HepG2 (cell line): ENCODE data around the gene NINL. TPM values are rescaled to one million over a fixed set of nuclear protein-coding genes. Genes with fewer than 3 reads are reported as not detected.

ENCODE experiments used
- ATAD3A ChIP-seq: sonication (generic); formaldehyde crosslinking; IDR thresholded peaks from 2 replicates; pipeline ENCODE4 v1.4.0; 2020; ENCODE audit warnings: missing genetic modification reagents
- ATF7 ChIP-seq, 2 experiments: fragments of 450-650 bp in 1 of 2; sonication (generic) in 1 of 2; formaldehyde crosslinking in 1 of 2; IDR thresholded peaks; 2 replicates each; pipeline versions ENCODE4 v1.4.0 to v1.6.1; 2016 to 2020; ENCODE audit warnings: antibody characterized with exemption in 1 of 2, mild to moderate bottlenecking in 1 of 2, missing genetic modification reagents in 1 of 2
- EED ChIP-seq: sonication (generic); formaldehyde crosslinking; IDR thresholded peaks from 2 replicates; pipeline ENCODE4 v1.5.0; 2020; ENCODE audit warnings: mild to moderate bottlenecking, missing genetic modification reagents
- KDM5B ChIP-seq: sonication (generic); formaldehyde crosslinking; IDR thresholded peaks from 2 replicates; pipeline ENCODE4 v1.4.0; 2020; ENCODE audit warnings: missing genetic modification reagents, mild to moderate bottlenecking, borderline replicate concordance
- MAF1 ChIP-seq: sonication (generic); formaldehyde crosslinking; IDR thresholded peaks from 2 replicates; pipeline ENCODE4 v1.5.0; 2020; ENCODE audit warnings: missing genetic modification reagents, borderline replicate concordance
- MTF1 ChIP-seq: sonication (generic); formaldehyde crosslinking; IDR thresholded peaks from 2 replicates; pipeline ENCODE4 v1.5.0; 2020; ENCODE audit warnings: missing genetic modification reagents
- NAIF1 ChIP-seq: sonication (generic); formaldehyde crosslinking; IDR thresholded peaks from 2 replicates; pipeline ENCODE4 v1.5.0; 2020; ENCODE audit warnings: mild to moderate bottlenecking, missing genetic modification reagents, borderline replicate concordance
- PHF21A ChIP-seq: sonication (generic); formaldehyde crosslinking; IDR thresholded peaks from 2 replicates; pipeline ENCODE4 v1.5.0; 2020; ENCODE audit warnings: mild to moderate bottlenecking, missing genetic modification reagents
- POLR2AphosphoS2 ChIP-seq: IDR thresholded peaks from 2 replicates; pipeline ENCODE4 v1.6.1; 2011; ENCODE audit warnings: low read depth, low read length, improper control_type of control experiment
- RORA ChIP-seq: sonication (generic); formaldehyde crosslinking; IDR thresholded peaks from 2 replicates; pipeline ENCODE4 v1.5.0; 2020; ENCODE audit warnings: mild to moderate bottlenecking, missing genetic modification reagents, moderate library complexity
- ZFP41 ChIP-seq: sonication (generic); formaldehyde crosslinking; IDR thresholded peaks from 2 replicates; pipeline ENCODE4 v1.4.0; 2020; ENCODE audit warnings: mild to moderate bottlenecking, missing genetic modification reagents, borderline replicate concordance
- ZFY ChIP-seq: sonication (generic); formaldehyde crosslinking; IDR thresholded peaks from 2 replicates; pipeline ENCODE4 v1.4.0; 2020; ENCODE audit warnings: missing genetic modification reagents
- ZMYM3 ChIP-seq: sonication (generic); formaldehyde crosslinking; IDR thresholded peaks from 2 replicates; pipeline ENCODE4 v1.5.1; 2020; ENCODE audit warnings: mild to moderate bottlenecking, missing genetic modification reagents
- ZNF256 ChIP-seq: sonication (generic); formaldehyde crosslinking; conservative IDR thresholded peaks from 2 replicates; pipeline ENCODE4 v1.4.0; 2020; ENCODE audit warnings: missing genetic modification reagents
- ZNF263 ChIP-seq: sonication (generic); formaldehyde crosslinking; IDR thresholded peaks from 2 replicates; pipeline ENCODE4 v1.4.0; 2020; ENCODE audit warnings: missing genetic modification reagents
- ZNF329 ChIP-seq: sonication (generic); formaldehyde crosslinking; IDR thresholded peaks from 2 replicates; pipeline ENCODE4 v1.9.0; 2021; ENCODE audit warnings: low read depth, mild to moderate bottlenecking, missing genetic modification reagents
- ZNF747 ChIP-seq: sonication (generic); formaldehyde crosslinking; IDR thresholded peaks from 2 replicates; pipeline ENCODE4 v1.8.1; 2023; ENCODE audit warnings: missing genetic modification reagents, mild to moderate bottlenecking, borderline replicate concordance
- ZNF790 ChIP-seq: sonication (generic); formaldehyde crosslinking; IDR thresholded peaks from 2 replicates; pipeline ENCODE4 v1.8.0; 2022; ENCODE audit warnings: missing genetic modification reagents, mild to moderate bottlenecking, borderline replicate concordance
- ZSCAN21 ChIP-seq: sonication (generic); formaldehyde crosslinking; IDR thresholded peaks from 2 replicates; pipeline ENCODE4 v1.8.0; 2022; ENCODE audit warnings: mild to moderate bottlenecking, missing genetic modification reagents, moderate library complexity, borderline replicate concordance
- ZSCAN31 ChIP-seq: sonication (generic); formaldehyde crosslinking; IDR thresholded peaks from 2 replicates; pipeline ENCODE4 v1.5.0; 2020; ENCODE audit warnings: low read depth, mild to moderate bottlenecking, missing genetic modification reagents
- polyA plus RNA-seq, 8 experiments: library from polyadenylated mRNA; depleted of rRNA in 3 of 8; stranded (reverse) in 7 of 8; unstranded in 1 of 8; fragments of >200 nt; fragmentation: Illumina TruSeq in 4 of 8; extraction: Trizol in 4 of 8; gene quantifications; 2 replicates each; pipeline versions ENCODE4 v1.2.1 to v1.2.3, GENCODE V29; 2011 to 2016; ENCODE audit warnings: low read depth in 4 of 8, missing spikeins in 1 of 8, mixed read lengths in 1 of 8; ENCODE audit not compliant: insufficient read depth in 1 of 8
- total RNA-seq, 5 experiments: library from RNA; depleted of rRNA; stranded (reverse); fragments of >200 nt; fragmentation: Illumina TruSeq; extraction: Trizol; gene quantifications; 2 replicates each; pipeline ENCODE4 v1.2.3, GENCODE V29; 2016; ENCODE audit warnings: low read depth in 1 of 5
- TF ChIP-seq, protein P1 (sequence below): sonication (generic); formaldehyde crosslinking; IDR thresholded peaks from 2 replicates; pipeline ENCODE4 v1.4.0; 2020; ENCODE audit warnings: mild to moderate bottlenecking, missing genetic modification reagents
- TF ChIP-seq, protein P2 (sequence below): sonication (generic); formaldehyde crosslinking; IDR thresholded peaks from 2 replicates; pipeline ENCODE4 v1.5.0; 2020; ENCODE audit warnings: mild to moderate bottlenecking, missing genetic modification reagents
- TF ChIP-seq, protein P3 (sequence below): fragments of 450-650 bp; IDR thresholded peaks from 2 replicates; pipeline ENCODE4 v1.6.1; 2017
- TF ChIP-seq, protein P4 (sequence below): sonication (generic); formaldehyde crosslinking; IDR thresholded peaks from 2 replicates; pipeline ENCODE4 v1.5.1; 2020; ENCODE audit warnings: missing genetic modification reagents, mild to moderate bottlenecking, borderline replicate concordance

NINL gene
- total and polyA plus RNA-seq, 2 of the 13 experiments (the other 11 are each of a cell fraction or from before 2014, with no cell fraction given) = 32.3 to 34.3 TPM

DNA sequence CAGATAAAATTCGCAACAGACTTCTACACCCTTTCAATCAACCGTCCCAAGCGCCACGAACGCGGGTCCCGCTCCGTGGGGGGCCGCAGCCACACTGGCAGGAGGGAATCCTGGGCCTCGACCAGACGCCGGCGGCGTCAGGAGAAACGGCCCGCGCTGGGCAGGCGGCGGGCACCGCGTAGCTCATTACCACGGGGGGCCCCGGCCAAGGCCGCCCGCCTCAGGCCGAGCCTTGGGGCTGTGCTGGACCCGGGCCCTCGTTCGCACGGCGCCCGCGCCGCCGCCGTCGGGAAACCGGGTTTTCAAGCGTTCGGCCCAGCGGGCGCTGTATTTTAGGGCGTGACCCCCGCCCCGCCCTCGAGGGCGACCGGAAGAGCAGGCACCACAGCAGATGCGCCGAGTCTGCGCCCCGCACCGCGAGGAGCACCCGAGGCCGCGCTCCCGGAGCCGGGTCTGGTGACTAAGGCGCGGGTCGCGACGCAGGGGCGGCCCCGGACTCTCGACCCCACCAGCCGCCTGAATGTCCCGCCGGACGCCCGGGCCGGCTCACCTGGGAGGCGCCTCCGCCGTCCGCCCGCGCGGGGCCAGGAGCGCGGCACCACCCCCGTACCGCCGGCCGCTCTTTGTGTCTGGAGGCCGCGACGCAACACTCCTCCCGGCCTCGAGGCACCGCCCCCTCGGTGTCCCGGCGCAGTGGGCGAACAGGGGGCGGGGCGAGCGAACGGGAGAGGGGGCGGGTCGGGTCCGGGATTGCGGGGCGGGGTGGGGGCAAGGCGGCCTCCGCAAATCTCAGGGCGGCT lies at the start of gene NINL (continued):
- TF ChIP-seq ATF7 (IDR thresholded peaks at IDR 0.05) (no peak), ATF7 (CRISPR knock-in tag; IDR thresholded peaks at IDR 0.05) (0 out of 2 replicates have a peak, but pooled peaks have one; percentile 13), POLR2AphosphoS2 (no peak), ZNF329 (CRISPR knock-in tag) (peak; percentile 78), ZNF790 (CRISPR knock-in tag) (peak; percentile 93; the same call in 1 of the 2 replicates), RORA (CRISPR knock-in tag) (no peak), ZSCAN31 (CRISPR knock-in tag) (peak; percentile 96), NAIF1 (no peak), ZSCAN21 (CRISPR knock-in tag) (peak; percentile 24; the same call in 1 of the 2 replicates), KDM5B (CRISPR knock-in tag) (peak; percentile 92), MAF1 (CRISPR knock-in tag) (peak; percentile 54; the same call in 1 of the 2 replicates), ATAD3A (no peak), ZNF263 (CRISPR knock-in tag) (peak; percentile 85), MTF1 (CRISPR knock-in tag) (peak; percentile 64; the same call in 1 of the 2 replicates), EED (CRISPR knock-in tag) (peak; percentile 97), ZNF747 (CRISPR knock-in tag) (no peak), PHF21A (CRISPR knock-in tag) (peak; percentile 72; the same call in 1 of the 2 replicates), ZFP41 (CRISPR knock-in tag) (peak; percentile 12; the same call in 1 of the 2 replicates), ZMYM3 (CRISPR knock-in tag) (no peak), ZFY (CRISPR knock-in tag) (peak; percentile 94), ZNF256 (CRISPR knock-in tag) (peak; percentile 73; the same call in 1 of the 2 replicates)
- TF ChIP-seq, protein P1, sequence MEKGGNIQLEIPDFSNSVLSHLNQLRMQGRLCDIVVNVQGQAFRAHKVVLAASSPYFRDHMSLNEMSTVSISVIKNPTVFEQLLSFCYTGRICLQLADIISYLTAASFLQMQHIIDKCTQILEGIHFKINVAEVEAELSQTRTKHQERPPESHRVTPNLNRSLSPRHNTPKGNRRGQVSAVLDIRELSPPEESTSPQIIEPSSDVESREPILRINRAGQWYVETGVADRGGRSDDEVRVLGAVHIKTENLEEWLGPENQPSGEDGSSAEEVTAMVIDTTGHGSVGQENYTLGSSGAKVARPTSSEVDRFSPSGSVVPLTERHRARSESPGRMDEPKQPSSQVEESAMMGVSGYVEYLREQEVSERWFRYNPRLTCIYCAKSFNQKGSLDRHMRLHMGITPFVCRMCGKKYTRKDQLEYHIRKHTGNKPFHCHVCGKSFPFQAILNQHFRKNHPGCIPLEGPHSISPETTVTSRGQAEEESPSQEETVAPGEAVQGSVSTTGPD = no peak
- TF ChIP-seq, protein P2, sequence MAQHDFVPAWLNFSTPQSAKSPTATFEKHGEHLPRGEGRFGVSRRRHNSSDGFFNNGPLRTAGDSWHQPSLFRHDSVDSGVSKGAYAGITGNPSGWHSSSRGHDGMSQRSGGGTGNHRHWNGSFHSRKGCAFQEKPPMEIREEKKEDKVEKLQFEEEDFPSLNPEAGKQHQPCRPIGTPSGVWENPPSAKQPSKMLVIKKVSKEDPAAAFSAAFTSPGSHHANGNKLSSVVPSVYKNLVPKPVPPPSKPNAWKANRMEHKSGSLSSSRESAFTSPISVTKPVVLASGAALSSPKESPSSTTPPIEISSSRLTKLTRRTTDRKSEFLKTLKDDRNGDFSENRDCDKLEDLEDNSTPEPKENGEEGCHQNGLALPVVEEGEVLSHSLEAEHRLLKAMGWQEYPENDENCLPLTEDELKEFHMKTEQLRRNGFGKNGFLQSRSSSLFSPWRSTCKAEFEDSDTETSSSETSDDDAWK (CRISPR knock-in tag) = no peak
- TF ChIP-seq, protein P3, sequence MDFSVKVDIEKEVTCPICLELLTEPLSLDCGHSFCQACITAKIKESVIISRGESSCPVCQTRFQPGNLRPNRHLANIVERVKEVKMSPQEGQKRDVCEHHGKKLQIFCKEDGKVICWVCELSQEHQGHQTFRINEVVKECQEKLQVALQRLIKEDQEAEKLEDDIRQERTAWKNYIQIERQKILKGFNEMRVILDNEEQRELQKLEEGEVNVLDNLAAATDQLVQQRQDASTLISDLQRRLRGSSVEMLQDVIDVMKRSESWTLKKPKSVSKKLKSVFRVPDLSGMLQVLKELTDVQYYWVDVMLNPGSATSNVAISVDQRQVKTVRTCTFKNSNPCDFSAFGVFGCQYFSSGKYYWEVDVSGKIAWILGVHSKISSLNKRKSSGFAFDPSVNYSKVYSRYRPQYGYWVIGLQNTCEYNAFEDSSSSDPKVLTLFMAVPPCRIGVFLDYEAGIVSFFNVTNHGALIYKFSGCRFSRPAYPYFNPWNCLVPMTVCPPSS = no peak
- TF ChIP-seq, protein P4, sequence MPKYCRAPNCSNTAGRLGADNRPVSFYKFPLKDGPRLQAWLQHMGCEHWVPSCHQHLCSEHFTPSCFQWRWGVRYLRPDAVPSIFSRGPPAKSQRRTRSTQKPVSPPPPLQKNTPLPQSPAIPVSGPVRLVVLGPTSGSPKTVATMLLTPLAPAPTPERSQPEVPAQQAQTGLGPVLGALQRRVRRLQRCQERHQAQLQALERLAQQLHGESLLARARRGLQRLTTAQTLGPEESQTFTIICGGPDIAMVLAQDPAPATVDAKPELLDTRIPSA = no peak; the same call in 1 of the 2 replicates
